ENCODE measurements around the gene ALKBH6.

DNA sequence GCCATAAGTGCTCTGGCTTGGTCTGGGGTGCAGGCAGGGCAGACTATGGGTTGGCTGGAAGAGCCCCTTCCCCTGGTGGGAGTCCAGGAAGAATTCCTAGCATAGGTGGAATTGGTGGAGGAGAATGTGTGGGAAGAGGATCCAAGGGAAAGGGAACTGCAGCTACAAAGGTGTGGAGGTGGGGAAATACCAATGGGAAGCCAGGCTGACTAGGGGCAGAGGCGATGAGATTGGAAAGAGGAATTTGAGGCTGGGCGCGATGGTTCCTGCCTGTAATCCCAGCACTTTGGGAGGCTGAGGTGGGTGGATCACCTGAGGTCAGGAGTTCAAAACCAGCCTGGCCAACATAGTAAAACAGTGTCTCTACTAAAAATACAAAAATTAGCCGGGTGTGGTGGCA, 23.9 kb downstream of the ALKBH6 start:
- TF ChIP-seq, protein P1, sequence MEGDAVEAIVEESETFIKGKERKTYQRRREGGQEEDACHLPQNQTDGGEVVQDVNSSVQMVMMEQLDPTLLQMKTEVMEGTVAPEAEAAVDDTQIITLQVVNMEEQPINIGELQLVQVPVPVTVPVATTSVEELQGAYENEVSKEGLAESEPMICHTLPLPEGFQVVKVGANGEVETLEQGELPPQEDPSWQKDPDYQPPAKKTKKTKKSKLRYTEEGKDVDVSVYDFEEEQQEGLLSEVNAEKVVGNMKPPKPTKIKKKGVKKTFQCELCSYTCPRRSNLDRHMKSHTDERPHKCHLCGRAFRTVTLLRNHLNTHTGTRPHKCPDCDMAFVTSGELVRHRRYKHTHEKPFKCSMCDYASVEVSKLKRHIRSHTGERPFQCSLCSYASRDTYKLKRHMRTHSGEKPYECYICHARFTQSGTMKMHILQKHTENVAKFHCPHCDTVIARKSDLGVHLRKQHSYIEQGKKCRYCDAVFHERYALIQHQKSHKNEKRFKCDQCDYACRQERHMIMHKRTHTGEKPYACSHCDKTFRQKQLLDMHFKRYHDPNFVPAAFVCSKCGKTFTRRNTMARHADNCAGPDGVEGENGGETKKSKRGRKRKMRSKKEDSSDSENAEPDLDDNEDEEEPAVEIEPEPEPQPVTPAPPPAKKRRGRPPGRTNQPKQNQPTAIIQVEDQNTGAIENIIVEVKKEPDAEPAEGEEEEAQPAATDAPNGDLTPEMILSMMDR (IDR thresholded peaks at IDR 0.05), result no peak
- TF ChIP-seq POLR2A (IDR thresholded peaks at IDR 0.05), result no peak
